Trophoblast cell (in vitro differentiated cells and primary cell): ENCODE data around the gene SDK2.

Source experiments
- DNase-seq, 2 donors: peaks; one replicate each; pipeline ENCODE4 v3.0.0-alpha.2; 2016
- H2AFZ ChIP-seq: 2 replicates; pipeline ENCODE4 v1.6.1; 2013; ENCODE audit warnings: low read length, moderate library complexity, mild to moderate bottlenecking; ENCODE audit not compliant: insufficient read depth, poor library complexity
- H2AK5ac ChIP-seq: 2 replicates; pipeline ENCODE4 v1.6.1; 2013; ENCODE audit warnings: mild to moderate bottlenecking, low read length
- H2BK120ac ChIP-seq: 2 replicates; pipeline ENCODE4 v1.6.1; 2013; ENCODE audit warnings: low read length, mild to moderate bottlenecking, moderate library complexity; ENCODE audit not compliant: insufficient read depth, poor library complexity
- H2BK12ac ChIP-seq: 2 replicates; pipeline ENCODE4 v1.6.1; 2013; ENCODE audit warnings: mild to moderate bottlenecking, low read length, moderate library complexity
- H2BK5ac ChIP-seq: 2 replicates; pipeline ENCODE4 v1.6.1; 2013; ENCODE audit warnings: low read length, low read depth, moderate library complexity, mild to moderate bottlenecking; ENCODE audit not compliant: poor library complexity
- H3K14ac ChIP-seq: 2 replicates; pipeline ENCODE4 v1.6.1; 2013; ENCODE audit warnings: mild to moderate bottlenecking, low read length
- H3K18ac ChIP-seq: 2 replicates; pipeline ENCODE4 v1.6.1; 2013; ENCODE audit warnings: mild to moderate bottlenecking, low read length
- H3K23ac ChIP-seq: 2 replicates; pipeline ENCODE4 v1.6.1; 2013; ENCODE audit warnings: low read length
- H3K27ac ChIP-seq: 2 replicates; pipeline ENCODE4 v1.5.1; 2013; ENCODE audit warnings: low read depth, mild to moderate bottlenecking, inconsistent platforms, low read length, moderate library complexity
- H3K27me3 ChIP-seq: 2 replicates; pipeline ENCODE4 v1.6.1; 2013; ENCODE audit warnings: inconsistent platforms, mild to moderate bottlenecking, low read length, moderate library complexity; ENCODE audit not compliant: insufficient read depth
- H3K36me3 ChIP-seq, 2 experiments: 1 replicate in 1 of 2; 2 replicates in 1 of 2; pipeline ENCODE4 v1.6.1; 2013; ENCODE audit warnings: low read length in 2 of 2, mild to moderate bottlenecking in 2 of 2, moderate library complexity in 1 of 2; ENCODE audit not compliant: insufficient read depth in 2 of 2, control insufficient read depth in 1 of 2
- H3K4ac ChIP-seq: 2 replicates; pipeline ENCODE4 v1.6.1; 2013; ENCODE audit warnings: low read depth, mild to moderate bottlenecking, low read length, moderate library complexity
- H3K4me1 ChIP-seq, 2 experiments: 1 replicate in 1 of 2; 2 replicates in 1 of 2; pipeline ENCODE4 v1.6.1; 2013; ENCODE audit warnings: low read length in 2 of 2, mild to moderate bottlenecking in 2 of 2, moderate library complexity in 1 of 2; ENCODE audit not compliant: insufficient read depth in 2 of 2, control insufficient read depth in 1 of 2
- H3K4me2 ChIP-seq: 2 replicates; pipeline ENCODE4 v1.6.1; 2013; ENCODE audit warnings: inconsistent platforms, mild to moderate bottlenecking, low read length, moderate library complexity
- H3K4me3 ChIP-seq: 2 replicates; pipeline ENCODE4 v1.5.1; 2013; ENCODE audit warnings: mild to moderate bottlenecking, low read depth, low read length, inconsistent platforms
- H3K79me1 ChIP-seq: one replicate; pipeline ENCODE4 v1.6.1; 2013; ENCODE audit warnings: low read length
- H3K79me2 ChIP-seq: 2 replicates; pipeline ENCODE4 v1.6.1; 2013; ENCODE audit warnings: low read length, mild to moderate bottlenecking; ENCODE audit not compliant: control insufficient read depth, insufficient read depth, poor library complexity
- H3K9ac ChIP-seq: 2 replicates; pipeline ENCODE4 v1.6.1; 2013; ENCODE audit warnings: mild to moderate bottlenecking, low read length
- H3K9me3 ChIP-seq: 2 replicates; pipeline ENCODE4 v1.6.1; 2013; ENCODE audit warnings: low read depth, mild to moderate bottlenecking, control low read depth, inconsistent platforms, low read length; ENCODE audit not compliant: insufficient read depth
- H4K12ac ChIP-seq: 2 replicates; pipeline ENCODE4 v1.6.1; 2013; ENCODE audit warnings: low read depth, mild to moderate bottlenecking, low read length, moderate library complexity
- H4K8ac ChIP-seq: 2 replicates; pipeline ENCODE4 v1.6.1; 2013; ENCODE audit warnings: low read depth, mild to moderate bottlenecking, low read length, moderate library complexity
- H4K91ac ChIP-seq: one replicate; pipeline ENCODE4 v1.6.1; 2013; ENCODE audit warnings: low read depth, mild to moderate bottlenecking, low read length, moderate library complexity
- WGBS: extraction: QIAGEN DNeasy Blood & Tissue Kit; methylation state at CpG from one replicate; pipeline ENCODE4 v1.1.7; 2013; ENCODE audit warnings: missing lambda C conversion rate; ENCODE audit not compliant: insufficient read length, insufficient coverage; ENCODE audit errors: extremely low coverage; 5-methylcytosine and 5-hydroxymethylcytosine counted together

SDK2 gene

GRCh38 chr17:73546114-73546513 is 98.1 kb downstream of the SDK2 start:
- Histone ChIP-seq H3K79me2 (no peaks in the 10 kb centered on the region), H3K4me3 (no peak overlapping the region), H2BK12ac (no peak overlapping the region), H2AFZ (no peak overlapping the region), H3K18ac (no peak overlapping the region), H2AK5ac (no peak overlapping the region), H3K36me3 (no peaks in the 10 kb centered on the region), H2BK5ac (no peak overlapping the region), H4K91ac (no peak overlapping the region), H3K27me3 (no peaks in the 10 kb centered on the region), H3K4me2 (no peak overlapping the region), H3K79me1 (no peaks in the 10 kb centered on the region), H3K4ac (no peak overlapping the region), H3K27ac (no peak overlapping the region), H3K4me1 (peaks cover 2 to 3% of the 10 kb centered on the region in 2 experiments), H4K12ac (no peak overlapping the region), H3K9me3 (no peaks in the 10 kb centered on the region), H2BK120ac (no peak overlapping the region), H3K9ac (no peak overlapping the region), H3K23ac (no peak overlapping the region), H4K8ac (no peak overlapping the region), H3K14ac (no peak overlapping the region)
- no peak for DNase-seq
- WGBS = no CpG with 5 or more reads among the region's 11 CpGs

DNA sequence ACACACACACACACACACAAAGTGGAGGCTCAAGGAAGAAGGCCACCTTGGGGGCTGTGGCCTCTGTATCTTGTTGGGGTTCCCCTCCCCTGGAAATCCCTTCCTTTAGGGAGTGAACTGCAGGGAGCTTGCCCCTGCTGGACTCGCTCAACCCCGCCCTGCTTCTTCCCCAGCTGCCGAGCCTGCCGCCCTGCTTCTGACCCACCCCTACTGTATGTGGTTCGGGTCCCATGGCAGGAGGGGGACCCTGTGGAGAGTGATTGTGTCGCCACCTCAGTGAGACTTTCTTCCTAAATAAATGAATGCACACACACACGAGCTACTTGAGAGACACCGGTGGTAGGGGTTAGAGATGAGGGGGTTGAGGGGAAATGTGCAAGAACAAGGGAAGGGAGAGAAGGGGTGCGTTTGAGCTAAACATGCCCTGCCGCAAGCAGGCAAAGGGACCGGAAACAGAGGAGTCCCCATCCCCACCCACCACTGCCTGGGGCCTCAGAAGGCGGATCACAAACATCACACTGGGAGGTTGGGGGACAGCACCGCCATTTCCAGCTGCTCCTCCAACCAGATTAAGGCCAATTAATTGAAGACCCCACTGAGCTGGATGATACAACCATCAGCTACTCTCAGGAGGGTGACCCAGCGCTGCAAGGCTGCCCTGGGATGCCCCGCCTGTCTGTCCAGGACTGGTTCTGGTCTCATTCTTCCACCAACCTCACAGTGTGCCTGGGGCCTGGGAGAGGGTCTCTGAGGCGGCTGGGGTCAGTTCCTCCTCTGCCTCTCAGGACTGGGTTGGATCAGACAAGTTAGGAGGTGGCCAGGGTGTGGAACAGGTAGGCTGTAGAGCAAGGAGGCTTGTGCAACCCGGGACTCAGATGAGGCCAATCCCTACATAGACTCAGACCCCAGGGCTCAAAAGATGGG is 98.9 kb downstream of the SDK2 start:
- H3K4me3 ChIP-seq = no peak overlapping the region
- WGBS = no CpG with 5 or more reads among the region's 17 CpGs
- no peak overlapping the region for H2BK120ac ChIP-seq
- no peak overlapping the region for H4K91ac ChIP-seq
- H3K4ac ChIP-seq = no peak overlapping the region
- no peak overlapping the region for H4K8ac ChIP-seq
- H3K14ac ChIP-seq = no peak overlapping the region
- H3K79me1 ChIP-seq = no peaks in the 10 kb centered on the region
- H3K9me3 ChIP-seq = no peaks in the 10 kb centered on the region
- H2BK12ac ChIP-seq = no peak overlapping the region
- H2BK5ac ChIP-seq = no peak overlapping the region
- H3K23ac ChIP-seq = no peak overlapping the region
- no peak for DNase-seq
- no peak overlapping the region for H2AFZ ChIP-seq
- H3K18ac ChIP-seq = no peak overlapping the region
- H3K79me2 ChIP-seq = no peaks in the 10 kb centered on the region
- no peak overlapping the region for H4K12ac ChIP-seq
- H3K4me2 ChIP-seq = no peak overlapping the region
- no peaks in the 10 kb centered on the region for H3K27me3 ChIP-seq
- H3K4me1 ChIP-seq = no peaks in the 10 kb centered on the region
- H3K9ac ChIP-seq = no peak overlapping the region
- H3K36me3 ChIP-seq = no peaks in the 10 kb centered on the region
- H3K27ac ChIP-seq = no peak overlapping the region
- no peak overlapping the region for H2AK5ac ChIP-seq

- Histone ChIP-seq H3K27me3 (no peaks in the 10 kb centered on the region), H3K14ac (no peak overlapping the region), H3K4me3 (no peak overlapping the region), H2BK5ac (no peak overlapping the region), H3K36me3 (no peaks in the 10 kb centered on the region), H3K9me3 (no peaks in the 10 kb centered on the region), H3K79me1 (no peaks in the 10 kb centered on the region), H4K12ac (no peak overlapping the region), H3K4me2 (no peak overlapping the region), H3K79me2 (no peaks in the 10 kb centered on the region), H4K8ac (no peak overlapping the region), H3K23ac (no peak overlapping the region), H3K4ac (no peak overlapping the region), H2AFZ (no peak overlapping the region), H2BK120ac (no peak overlapping the region), H3K27ac (no peak overlapping the region), H2BK12ac (no peak overlapping the region), H3K9ac (no peak overlapping the region), H2AK5ac (no peak overlapping the region), H3K4me1 (no peaks in the 10 kb centered on the region), H4K91ac (no peak overlapping the region), H3K18ac (no peak overlapping the region)
- DNase-seq = no peak
- WGBS = no CpG with 5 or more reads among the region's 5 CpGs
These were observed 99.9 kb downstream of the SDK2 start for GRCh38 chr17:73544333-73544732.

DNA sequence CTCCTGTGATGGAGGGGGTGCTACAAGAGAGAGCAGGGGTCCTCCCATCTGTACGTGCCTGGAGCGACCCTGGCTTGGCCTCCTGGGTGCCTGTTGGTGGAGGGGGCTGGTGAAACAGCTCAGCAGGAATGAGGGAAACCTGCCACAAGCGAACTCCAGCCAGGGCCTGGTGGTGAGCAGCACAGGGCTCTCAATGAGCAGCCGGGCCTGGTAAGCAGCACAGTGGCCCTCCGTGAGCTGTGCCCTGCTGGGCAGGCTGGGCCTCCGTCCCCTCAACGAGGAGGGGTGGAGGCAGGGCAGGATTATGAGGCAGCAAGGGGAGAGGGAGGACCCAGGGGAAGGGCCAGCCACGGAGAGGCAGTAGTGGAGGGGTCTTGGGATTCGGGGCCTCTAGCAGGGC is 101.9 kb downstream of the SDK2 start:
- H2BK120ac ChIP-seq = no peak overlapping the region
- H3K4ac ChIP-seq = no peak overlapping the region
- H3K79me1 ChIP-seq = no peaks in the 10 kb centered on the region
- no peak overlapping the region for H2BK12ac ChIP-seq
- H3K27me3 ChIP-seq = no peaks in the 10 kb centered on the region
- no peaks in the 10 kb centered on the region for H3K79me2 ChIP-seq
- no peaks in the 10 kb centered on the region for H3K4me1 ChIP-seq
- no peak overlapping the region for H2AK5ac ChIP-seq
- no peak overlapping the region for H4K91ac ChIP-seq
- no peak overlapping the region for H3K27ac ChIP-seq
- H3K36me3 ChIP-seq = no peaks in the 10 kb centered on the region
- no CpG with 5 or more reads among the region's 9 CpGs for WGBS
- H3K14ac ChIP-seq = no peak overlapping the region
- H4K8ac ChIP-seq = no peak overlapping the region
- H3K9me3 ChIP-seq = no peaks in the 10 kb centered on the region
- H3K18ac ChIP-seq = no peak overlapping the region
- H3K4me2 ChIP-seq = no peak overlapping the region
- no peak overlapping the region for H4K12ac ChIP-seq
- no peak overlapping the region for H2AFZ ChIP-seq
- no peak overlapping the region for H2BK5ac ChIP-seq
- H3K4me3 ChIP-seq = no peak overlapping the region
- H3K9ac ChIP-seq = no peak overlapping the region
- no peak for DNase-seq
- H3K23ac ChIP-seq = no peak overlapping the region
